ENCODE data around the gene NDUFS7.

DNA sequence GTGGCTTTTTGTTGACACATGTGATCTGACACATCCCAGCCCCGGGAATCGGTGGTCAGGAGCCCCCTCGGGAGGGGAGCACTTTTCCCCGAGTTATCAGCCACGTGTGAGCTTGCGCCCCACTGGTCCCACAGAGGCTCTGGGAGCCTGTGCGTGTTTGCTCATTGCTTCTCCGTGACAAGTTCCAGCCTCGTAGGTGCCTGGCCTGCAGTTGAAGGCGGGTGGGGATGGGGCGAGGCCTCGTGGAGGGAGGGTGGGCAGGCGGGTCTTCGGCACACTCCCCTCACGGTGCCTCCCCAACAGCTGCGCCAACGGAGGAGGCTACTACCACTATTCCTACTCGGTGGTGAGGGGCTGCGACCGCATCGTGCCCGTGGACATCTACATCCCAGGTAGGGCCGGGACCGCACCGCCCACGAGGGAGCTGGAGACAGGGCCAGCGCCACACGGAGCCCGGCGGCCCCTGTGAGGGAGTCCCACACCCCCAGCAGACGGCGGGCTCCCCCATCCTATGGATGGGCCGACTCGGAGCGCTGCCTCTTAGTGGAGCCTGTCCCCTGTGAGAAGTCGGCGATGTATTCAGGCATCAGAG is 9.3 kb downstream of the NDUFS7 start:
- no peak for TF ChIP-seq CEBPB (IDR thresholded peaks at IDR 0.05)
- no peak for TF ChIP-seq HOXA7 (CRISPR knock-in tag; IDR thresholded peaks at IDR 0.05)
- TF ChIP-seq, protein P1, sequence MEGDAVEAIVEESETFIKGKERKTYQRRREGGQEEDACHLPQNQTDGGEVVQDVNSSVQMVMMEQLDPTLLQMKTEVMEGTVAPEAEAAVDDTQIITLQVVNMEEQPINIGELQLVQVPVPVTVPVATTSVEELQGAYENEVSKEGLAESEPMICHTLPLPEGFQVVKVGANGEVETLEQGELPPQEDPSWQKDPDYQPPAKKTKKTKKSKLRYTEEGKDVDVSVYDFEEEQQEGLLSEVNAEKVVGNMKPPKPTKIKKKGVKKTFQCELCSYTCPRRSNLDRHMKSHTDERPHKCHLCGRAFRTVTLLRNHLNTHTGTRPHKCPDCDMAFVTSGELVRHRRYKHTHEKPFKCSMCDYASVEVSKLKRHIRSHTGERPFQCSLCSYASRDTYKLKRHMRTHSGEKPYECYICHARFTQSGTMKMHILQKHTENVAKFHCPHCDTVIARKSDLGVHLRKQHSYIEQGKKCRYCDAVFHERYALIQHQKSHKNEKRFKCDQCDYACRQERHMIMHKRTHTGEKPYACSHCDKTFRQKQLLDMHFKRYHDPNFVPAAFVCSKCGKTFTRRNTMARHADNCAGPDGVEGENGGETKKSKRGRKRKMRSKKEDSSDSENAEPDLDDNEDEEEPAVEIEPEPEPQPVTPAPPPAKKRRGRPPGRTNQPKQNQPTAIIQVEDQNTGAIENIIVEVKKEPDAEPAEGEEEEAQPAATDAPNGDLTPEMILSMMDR (IDR thresholded peaks at IDR 0.05): no peak
- TF ChIP-seq NFE2L2 (conservative IDR thresholded peaks at IDR 0.05; ENCODE audit: low read length): no peak
- TF ChIP-seq, protein P2, sequence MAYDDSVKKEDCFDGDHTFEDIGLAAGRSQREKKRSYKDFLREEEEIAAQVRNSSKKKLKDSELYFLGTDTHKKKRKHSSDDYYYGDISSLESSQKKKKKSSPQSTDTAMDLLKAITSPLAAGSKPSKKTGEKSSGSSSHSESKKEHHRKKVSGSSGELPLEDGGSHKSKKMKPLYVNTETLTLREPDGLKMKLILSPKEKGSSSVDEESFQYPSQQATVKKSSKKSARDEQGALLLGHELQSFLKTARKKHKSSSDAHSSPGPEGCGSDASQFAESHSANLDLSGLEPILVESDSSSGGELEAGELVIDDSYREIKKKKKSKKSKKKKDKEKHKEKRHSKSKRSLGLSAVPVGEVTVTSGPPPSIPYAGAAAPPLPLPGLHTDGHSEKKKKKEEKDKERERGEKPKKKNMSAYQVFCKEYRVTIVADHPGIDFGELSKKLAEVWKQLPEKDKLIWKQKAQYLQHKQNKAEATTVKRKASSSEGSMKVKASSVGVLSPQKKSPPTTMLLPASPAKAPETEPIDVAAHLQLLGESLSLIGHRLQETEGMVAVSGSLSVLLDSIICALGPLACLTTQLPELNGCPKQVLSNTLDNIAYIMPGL (CRISPR knock-in tag; IDR thresholded peaks at IDR 0.05; ENCODE audit: borderline replicate concordance): no peak
- no peak for TF ChIP-seq POLR2A (IDR thresholded peaks at IDR 0.05; ENCODE audit: low read length)
- no peak for TF ChIP-seq RCOR1 (IDR thresholded peaks at IDR 0.05; ENCODE audit: low read depth, low read length)
- TF ChIP-seq, protein P3, sequence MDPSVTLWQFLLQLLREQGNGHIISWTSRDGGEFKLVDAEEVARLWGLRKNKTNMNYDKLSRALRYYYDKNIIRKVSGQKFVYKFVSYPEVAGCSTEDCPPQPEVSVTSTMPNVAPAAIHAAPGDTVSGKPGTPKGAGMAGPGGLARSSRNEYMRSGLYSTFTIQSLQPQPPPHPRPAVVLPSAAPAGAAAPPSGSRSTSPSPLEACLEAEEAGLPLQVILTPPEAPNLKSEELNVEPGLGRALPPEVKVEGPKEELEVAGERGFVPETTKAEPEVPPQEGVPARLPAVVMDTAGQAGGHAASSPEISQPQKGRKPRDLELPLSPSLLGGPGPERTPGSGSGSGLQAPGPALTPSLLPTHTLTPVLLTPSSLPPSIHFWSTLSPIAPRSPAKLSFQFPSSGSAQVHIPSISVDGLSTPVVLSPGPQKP (IDR thresholded peaks at IDR 0.05; ENCODE audit: low read depth, low read length): no peak
- no peak for TF ChIP-seq JUN (IDR thresholded peaks at IDR 0.05)
- no peak for TF ChIP-seq HDAC2 (IDR thresholded peaks at IDR 0.05)
- TF ChIP-seq, protein P4, sequence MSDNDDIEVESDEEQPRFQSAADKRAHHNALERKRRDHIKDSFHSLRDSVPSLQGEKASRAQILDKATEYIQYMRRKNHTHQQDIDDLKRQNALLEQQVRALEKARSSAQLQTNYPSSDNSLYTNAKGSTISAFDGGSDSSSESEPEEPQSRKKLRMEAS (IDR thresholded peaks at IDR 0.05): no peak

Data from A549 (cell line).